ENCODE measurements around the gene IDH3G.

DNA sequence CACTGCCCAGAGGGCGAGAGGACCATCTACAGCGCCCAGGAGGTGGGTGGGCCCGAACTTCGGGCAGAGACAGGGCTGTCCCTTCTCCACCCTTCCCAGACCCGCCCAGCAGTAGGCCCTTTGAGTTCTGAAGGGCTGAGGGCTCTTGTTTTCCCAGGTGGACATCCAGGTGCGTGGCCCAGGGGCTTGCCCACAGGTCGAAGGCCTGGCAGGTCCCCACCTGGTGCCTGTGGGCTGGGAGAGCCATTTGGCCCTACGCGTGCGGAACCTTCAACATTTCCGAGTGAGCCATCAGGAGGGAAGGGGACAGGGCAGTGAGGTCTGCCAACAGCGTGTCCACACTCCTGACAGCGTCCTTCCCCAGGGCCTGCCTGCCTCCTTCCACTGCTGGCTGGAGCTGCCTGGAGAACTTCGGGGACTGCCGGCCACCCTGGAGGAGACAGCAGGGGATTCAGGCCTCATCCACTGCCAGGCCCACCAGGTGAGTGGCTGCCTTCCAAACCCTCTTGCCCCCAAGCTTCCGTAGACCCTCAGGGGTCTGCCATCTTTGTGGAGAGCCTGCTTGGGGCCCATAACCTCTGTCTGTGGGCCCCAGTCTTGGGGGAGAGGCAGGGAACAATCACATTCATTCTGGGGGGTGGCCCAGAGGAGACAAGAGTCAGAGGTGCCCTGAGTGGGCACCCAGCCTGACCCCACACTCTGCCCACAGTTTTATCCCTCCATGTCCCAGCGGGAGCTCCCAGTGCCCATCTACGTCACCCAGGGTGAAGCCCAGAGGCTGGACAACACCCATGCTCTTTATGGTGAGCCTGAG lies 23.4 kb downstream of the IDH3G start:
- TF ChIP-seq CTCF (IDR thresholded peaks at IDR 0.05): no peak
- TF ChIP-seq EZH2 (IDR thresholded peaks at IDR 0.05; ENCODE audit: borderline replicate concordance, insufficient read depth, low read depth, low read length, poor library complexity, severe bottlenecking): no peak
